ENCODE measurements around the gene PCDH12.

DNA sequence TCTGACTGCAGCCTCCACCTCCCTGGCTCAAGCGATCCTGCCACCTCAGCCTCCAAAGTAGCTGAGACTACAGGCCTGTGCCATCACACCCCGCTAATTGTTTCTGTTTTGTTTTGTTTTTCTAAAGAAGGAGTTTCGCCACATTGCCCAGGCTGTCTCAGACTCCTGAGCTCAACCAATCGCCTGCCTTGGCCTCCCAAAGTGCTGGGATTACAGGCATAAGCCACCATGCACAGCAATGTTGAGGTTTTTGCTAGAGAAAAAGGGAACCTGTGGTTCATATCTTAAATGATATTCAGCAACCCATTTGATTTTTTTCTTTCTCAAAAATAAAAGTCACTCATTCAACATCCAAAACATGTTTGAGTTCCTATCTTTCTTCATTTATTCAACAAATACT, 54.7 kb downstream of the PCDH12 start:
- TF ChIP-seq KDM1A (IDR thresholded peaks at IDR 0.05; ENCODE audit: borderline replicate concordance) = no peak
- TF ChIP-seq BHLHE40 (IDR thresholded peaks at IDR 0.05; ENCODE audit: borderline replicate concordance in 1 of 2, low read depth in 2 of 2, low read length in 1 of 2) = no peak
- TF ChIP-seq FOXM1 (IDR thresholded peaks at IDR 0.05; ENCODE audit: low read depth, low read length) = no peak
- TF ChIP-seq POLR2AphosphoS5 (IDR thresholded peaks at IDR 0.05; ENCODE audit: low read length) = no peak
- TF ChIP-seq, protein P1, sequence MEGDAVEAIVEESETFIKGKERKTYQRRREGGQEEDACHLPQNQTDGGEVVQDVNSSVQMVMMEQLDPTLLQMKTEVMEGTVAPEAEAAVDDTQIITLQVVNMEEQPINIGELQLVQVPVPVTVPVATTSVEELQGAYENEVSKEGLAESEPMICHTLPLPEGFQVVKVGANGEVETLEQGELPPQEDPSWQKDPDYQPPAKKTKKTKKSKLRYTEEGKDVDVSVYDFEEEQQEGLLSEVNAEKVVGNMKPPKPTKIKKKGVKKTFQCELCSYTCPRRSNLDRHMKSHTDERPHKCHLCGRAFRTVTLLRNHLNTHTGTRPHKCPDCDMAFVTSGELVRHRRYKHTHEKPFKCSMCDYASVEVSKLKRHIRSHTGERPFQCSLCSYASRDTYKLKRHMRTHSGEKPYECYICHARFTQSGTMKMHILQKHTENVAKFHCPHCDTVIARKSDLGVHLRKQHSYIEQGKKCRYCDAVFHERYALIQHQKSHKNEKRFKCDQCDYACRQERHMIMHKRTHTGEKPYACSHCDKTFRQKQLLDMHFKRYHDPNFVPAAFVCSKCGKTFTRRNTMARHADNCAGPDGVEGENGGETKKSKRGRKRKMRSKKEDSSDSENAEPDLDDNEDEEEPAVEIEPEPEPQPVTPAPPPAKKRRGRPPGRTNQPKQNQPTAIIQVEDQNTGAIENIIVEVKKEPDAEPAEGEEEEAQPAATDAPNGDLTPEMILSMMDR (IDR thresholded peaks at IDR 0.05 in 2 of 3, conservative IDR thresholded peaks at IDR 0.05 in 1 of 3; ENCODE audit: control insufficient read depth in 2 of 3, extremely low read depth in 1 of 3, insufficient read depth in 1 of 3, low read depth in 3 of 3, low read length in 3 of 3) = no peak
- TF ChIP-seq ZZZ3 (IDR thresholded peaks at IDR 0.05; ENCODE audit: control insufficient read depth, insufficient read length, low read depth) = no peak
- no peak for TF ChIP-seq POU2F2 (IDR thresholded peaks at IDR 0.05; ENCODE audit: borderline replicate concordance, low read depth, low read length)
- no peak for TF ChIP-seq MTA3 (IDR thresholded peaks at IDR 0.05; ENCODE audit: borderline replicate concordance, low read length)
- TF ChIP-seq SMARCA5 (IDR thresholded peaks at IDR 0.05) = no peak
- TF ChIP-seq JUND (IDR thresholded peaks at IDR 0.05; ENCODE audit: low read depth, low read length) = no peak
- TF ChIP-seq SRF (IDR thresholded peaks at IDR 0.05; ENCODE audit: low read depth in 2 of 2, low read length in 2 of 2) = no peak
- TF ChIP-seq MXI1 (IDR thresholded peaks at IDR 0.05; ENCODE audit: low read depth, low read length) = no peak
- no peak for TF ChIP-seq TARDBP (IDR thresholded peaks at IDR 0.05; ENCODE audit: borderline replicate concordance)
